Mesenchymal stem cell (in vitro differentiated cells and primary cell): ENCODE data around the gene TRIP13.
"Not testable (repeated sequence)": the region's sequence is repeated elsewhere in the genome, so short reads cannot be mapped to it uniquely, and the experiment has no call there.

Experiments used
- DNase-seq: peaks from one replicate; pipeline ENCODE4 v3.0.0-alpha.2; 2013
- H2AFZ ChIP-seq: one replicate; pipeline ENCODE4 v1.6.1; 2013; ENCODE audit warnings: low read depth, mild to moderate bottlenecking, control low read depth, inconsistent platforms, low read length, moderate library complexity
- H2AK5ac ChIP-seq: 2 replicates; pipeline ENCODE4 v1.6.1; 2013; ENCODE audit warnings: low read length, moderate library complexity, mild to moderate bottlenecking, inconsistent platforms; ENCODE audit not compliant: severe bottlenecking
- H2BK120ac ChIP-seq: one replicate; pipeline ENCODE4 v1.6.1; 2013; ENCODE audit warnings: low read depth, mild to moderate bottlenecking, inconsistent platforms, low read length, moderate library complexity
- H2BK12ac ChIP-seq, 2 experiments: one replicate each; pipeline ENCODE4 v1.6.1; 2013; ENCODE audit warnings: inconsistent platforms in 2 of 2, low read length in 2 of 2, mild to moderate bottlenecking in 2 of 2, moderate library complexity in 2 of 2, control low read depth in 1 of 2
- H2BK15ac ChIP-seq: one replicate; pipeline ENCODE4 v1.6.1; 2013; ENCODE audit warnings: mild to moderate bottlenecking, low read depth, inconsistent platforms; ENCODE audit not compliant: poor library complexity, severe bottlenecking
- H2BK5ac ChIP-seq: 2 replicates; pipeline ENCODE4 v1.6.1; 2013; ENCODE audit warnings: low read depth, mild to moderate bottlenecking, low read length, control low read depth, inconsistent platforms; ENCODE audit not compliant: poor library complexity, severe bottlenecking
- H3K14ac ChIP-seq, 2 experiments: one replicate each; pipeline ENCODE4 v1.6.1; 2013; ENCODE audit warnings: inconsistent platforms in 2 of 2, low read length in 2 of 2, control low read depth in 1 of 2, mild to moderate bottlenecking in 1 of 2, moderate library complexity in 1 of 2
- H3K18ac ChIP-seq, 2 experiments: one replicate each; pipeline ENCODE4 v1.6.1; 2013; ENCODE audit warnings: inconsistent platforms in 2 of 2, low read length in 2 of 2, control low read depth in 1 of 2, low read depth in 1 of 2, mild to moderate bottlenecking in 1 of 2
- H3K23ac ChIP-seq, 2 experiments: one replicate each; pipeline ENCODE4 v1.6.1; 2013; ENCODE audit warnings: inconsistent platforms in 2 of 2, low read length in 2 of 2, mild to moderate bottlenecking in 2 of 2, moderate library complexity in 2 of 2, control low read depth in 1 of 2
- H3K27ac ChIP-seq: 2 replicates; pipeline ENCODE4 v1.5.1; 2013; ENCODE audit warnings: mild to moderate bottlenecking, moderate library complexity, low read length, control low read depth, inconsistent platforms; ENCODE audit not compliant: poor library complexity, severe bottlenecking
- H3K27me3 ChIP-seq, 2 experiments: 2 replicates each; pipeline versions ENCODE4 v1.6.1 to v1.7.0; 2013; ENCODE audit warnings: low read length in 2 of 2, mild to moderate bottlenecking in 2 of 2, moderate library complexity in 2 of 2, control low read depth in 1 of 2, inconsistent platforms in 1 of 2; ENCODE audit not compliant: control insufficient read depth in 1 of 2, insufficient read depth in 1 of 2
- H3K36me3 ChIP-seq, 2 experiments: 2 replicates each; pipeline versions ENCODE4 v1.6.1 to v1.7.0; 2013; ENCODE audit warnings: low read length in 2 of 2, control low read depth in 1 of 2, inconsistent platforms in 1 of 2, low read depth in 1 of 2, mild to moderate bottlenecking in 1 of 2; ENCODE audit not compliant: insufficient read depth in 2 of 2, control insufficient read depth in 1 of 2
- H3K4ac ChIP-seq, 2 experiments: one replicate each; pipeline ENCODE4 v1.6.1; 2013; ENCODE audit warnings: inconsistent platforms in 2 of 2, low read length in 2 of 2, mild to moderate bottlenecking in 2 of 2, moderate library complexity in 2 of 2, control low read depth in 1 of 2, low read depth in 1 of 2
- H3K4me1 ChIP-seq: 2 replicates; pipeline ENCODE4 v1.6.1; 2013; ENCODE audit warnings: low read depth, low read length, control low read depth; ENCODE audit not compliant: control insufficient read depth, insufficient read depth
- H3K4me2 ChIP-seq: 2 replicates; pipeline ENCODE4 v1.6.1; 2013; ENCODE audit warnings: low read length, mild to moderate bottlenecking, inconsistent platforms; ENCODE audit not compliant: poor library complexity, severe bottlenecking
- H3K4me3 ChIP-seq, 2 experiments: 2 replicates each; pipeline versions ENCODE4 v1.5.1 to v1.7.0; 2013; ENCODE audit warnings: low read length in 2 of 2, mild to moderate bottlenecking in 2 of 2, control low read depth in 1 of 2, low read depth in 1 of 2; ENCODE audit not compliant: insufficient read depth in 1 of 2
- H3K79me1 ChIP-seq: replicated peaks from 2 replicates; pipeline ENCODE4 v1.6.1; 2013; ENCODE audit warnings: mild to moderate bottlenecking, control low read depth, low read length, inconsistent platforms; ENCODE audit not compliant: poor library complexity, severe bottlenecking
- H3K9ac ChIP-seq: 2 replicates; pipeline ENCODE4 v1.7.0; 2013; ENCODE audit warnings: mild to moderate bottlenecking, low read length, moderate library complexity
- H3K9me3 ChIP-seq: 2 replicates; pipeline ENCODE4 v1.7.0; 2013; ENCODE audit warnings: mild to moderate bottlenecking, low read length; ENCODE audit not compliant: control insufficient read depth
- H4K8ac ChIP-seq: one replicate; pipeline ENCODE4 v1.6.1; 2013; ENCODE audit warnings: inconsistent platforms, mild to moderate bottlenecking, low read length, moderate library complexity
- H4K91ac ChIP-seq: one replicate; pipeline ENCODE4 v1.6.1; 2013; ENCODE audit warnings: mild to moderate bottlenecking, low read length, inconsistent platforms
- WGBS: methylation state at CpG from one replicate; pipeline ENCODE4 v1.1.7; 2013; ENCODE audit warnings: mixed read lengths; 5-methylcytosine and 5-hydroxymethylcytosine counted together

TRIP13 gene

DNA sequence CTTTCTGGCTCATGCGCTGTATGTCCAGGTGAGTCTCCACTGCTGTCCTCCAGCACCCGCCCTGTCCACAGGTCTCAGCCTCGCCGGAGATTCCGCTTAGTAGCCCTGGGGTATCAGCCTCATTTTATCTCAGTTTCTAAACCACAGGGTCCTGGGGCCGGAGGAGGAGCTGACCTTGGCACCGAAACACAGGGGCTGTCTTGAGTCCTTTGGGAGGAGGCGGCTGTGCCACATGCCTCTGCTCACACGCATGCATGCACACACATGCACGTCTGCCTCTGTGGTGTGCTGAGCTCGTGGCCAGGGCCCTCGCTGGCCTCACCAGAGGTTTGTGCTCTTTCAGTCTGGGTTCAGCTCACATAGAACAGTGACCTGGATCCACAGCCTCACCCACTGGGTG lies 23.3 kb downstream of the TRIP13 start:
- Histone ChIP-seq H3K14ac (no peak overlapping the region), H3K18ac (no peak overlapping the region), H3K4me3 (no peak overlapping the region), H2BK120ac (no peak overlapping the region), H3K36me3 (peaks cover 20 to 23% of the 10 kb centered on the region in 2 experiments), H4K8ac (no peak overlapping the region), H3K9ac (no peak overlapping the region), H3K4me1 (peaks cover 16% of the 10 kb centered on the region), H3K9me3 (no peaks in the 10 kb centered on the region), H2BK12ac (no peak overlapping the region), H3K4ac (no peak overlapping the region), H2BK5ac (no peak overlapping the region), H3K27ac (no peak overlapping the region), H2BK15ac (no peak overlapping the region), H3K4me2 (no peak overlapping the region), H4K91ac (no peak overlapping the region), H2AK5ac (no peak overlapping the region), H3K23ac (no peak overlapping the region), H2AFZ (no peak overlapping the region), H3K79me1 (peaks cover 3% of the 10 kb centered on the region), H3K27me3 (no peaks in the 10 kb centered on the region)
- WGBS, result 97% methylated on average over 12 of the region's 12 CpGs
- DNase-seq, result no peak

DNA sequence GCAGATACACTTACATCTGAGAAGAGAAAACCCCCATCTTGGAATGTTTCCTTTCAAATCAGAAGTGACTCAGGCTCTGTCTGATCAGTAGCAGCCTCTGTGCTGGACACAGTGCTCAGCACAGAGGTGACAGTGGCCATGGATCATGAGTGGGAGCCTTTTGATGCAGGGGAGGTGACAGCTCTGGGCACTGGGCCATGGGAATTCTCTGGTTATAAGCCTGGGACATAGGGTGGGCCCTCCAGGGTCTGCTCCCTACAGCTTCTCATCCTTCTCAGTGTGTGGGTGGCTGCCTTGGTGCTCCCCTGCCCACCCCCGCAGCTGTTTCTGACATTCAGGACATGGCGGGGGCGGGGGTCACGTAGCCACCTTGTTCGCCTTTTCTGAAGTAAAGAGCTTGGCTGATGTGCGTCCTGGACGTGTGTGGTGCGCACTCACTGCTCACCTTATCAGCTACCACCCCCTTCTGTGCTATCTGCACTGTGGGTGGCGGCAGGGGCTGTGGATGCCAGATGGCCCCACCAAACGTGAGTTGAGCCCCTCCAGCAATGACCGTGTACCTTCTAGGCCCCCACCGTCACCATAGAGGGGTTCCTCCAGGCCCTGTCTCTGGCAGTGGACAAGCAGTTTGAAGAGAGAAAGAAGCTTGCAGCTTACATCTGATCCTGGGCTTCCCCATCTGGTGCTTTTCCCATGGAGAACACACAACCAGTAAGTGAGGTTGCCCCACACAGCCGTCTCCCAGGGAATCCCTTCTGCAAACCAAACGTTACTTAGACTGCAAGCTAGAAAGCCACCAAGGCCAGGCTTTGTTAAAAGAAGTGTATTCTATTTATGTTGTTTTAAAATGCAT lies 24.0 kb downstream of the TRIP13 start:
- Histone ChIP-seq H3K4me2 (no peak overlapping the region), H3K4ac (no peak overlapping the region), H3K14ac (no peak overlapping the region), H3K18ac (no peak overlapping the region), H2BK5ac (no peak overlapping the region), H3K4me3 (no peak overlapping the region), H2AFZ (no peak overlapping the region), H3K9me3 (no peaks in the 10 kb centered on the region), H3K9ac (no peak overlapping the region), H3K79me1 (peaks cover 3% of the 10 kb centered on the region), H2BK120ac (no peak overlapping the region), H3K36me3 (peaks cover 20 to 23% of the 10 kb centered on the region in 2 experiments), H4K91ac (no peak overlapping the region), H2AK5ac (no peak overlapping the region), H3K23ac (no peak overlapping the region), H3K27me3 (no peaks in the 10 kb centered on the region), H2BK12ac (no peak overlapping the region), H3K4me1 (peaks cover 13% of the 10 kb centered on the region), H3K27ac (no peak overlapping the region), H4K8ac (no peak overlapping the region), H2BK15ac (no peak overlapping the region)
- 94% methylated on average over 11 of the region's 14 CpGs for WGBS
- no peak for DNase-seq

DNA sequence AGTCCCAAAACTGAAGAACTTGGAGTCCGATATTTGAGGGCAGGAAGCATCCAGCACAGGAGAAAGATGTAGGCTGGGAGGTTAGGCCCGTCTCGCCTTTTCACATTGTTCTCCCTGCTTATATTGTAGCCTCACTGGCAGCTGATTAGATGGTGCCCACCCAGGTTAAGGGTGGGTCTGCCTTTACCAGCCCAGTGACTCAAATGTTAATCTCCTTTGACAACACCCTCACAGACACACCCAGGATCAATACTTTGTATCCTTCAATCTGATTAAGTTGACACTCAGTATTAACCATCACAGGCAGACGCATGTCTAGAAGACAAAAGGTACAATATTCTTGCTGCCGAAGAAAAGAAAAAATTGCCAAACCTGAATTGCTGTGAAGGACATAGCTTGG lies 26.0 kb downstream of the TRIP13 start:
- not testable (repeated sequence) for H3K79me1 ChIP-seq, H2BK5ac ChIP-seq, H3K27ac ChIP-seq, H3K27me3 ChIP-seq, H2BK12ac ChIP-seq, DNase-seq, H3K14ac ChIP-seq, H2AFZ ChIP-seq, H4K8ac ChIP-seq, H3K4me2 ChIP-seq, H2AK5ac ChIP-seq, H3K4me3 ChIP-seq, H3K18ac ChIP-seq, H4K91ac ChIP-seq, H3K23ac ChIP-seq, H3K9me3 ChIP-seq, H3K4me1 ChIP-seq, H2BK15ac ChIP-seq, H3K9ac ChIP-seq, H3K4ac ChIP-seq, H2BK120ac ChIP-seq
- 99% methylated on average over 5 of the region's 5 CpGs for WGBS
- peaks cover 20 to 23% of the 10 kb centered on the region in 2 experiments for H3K36me3 ChIP-seq

DNA sequence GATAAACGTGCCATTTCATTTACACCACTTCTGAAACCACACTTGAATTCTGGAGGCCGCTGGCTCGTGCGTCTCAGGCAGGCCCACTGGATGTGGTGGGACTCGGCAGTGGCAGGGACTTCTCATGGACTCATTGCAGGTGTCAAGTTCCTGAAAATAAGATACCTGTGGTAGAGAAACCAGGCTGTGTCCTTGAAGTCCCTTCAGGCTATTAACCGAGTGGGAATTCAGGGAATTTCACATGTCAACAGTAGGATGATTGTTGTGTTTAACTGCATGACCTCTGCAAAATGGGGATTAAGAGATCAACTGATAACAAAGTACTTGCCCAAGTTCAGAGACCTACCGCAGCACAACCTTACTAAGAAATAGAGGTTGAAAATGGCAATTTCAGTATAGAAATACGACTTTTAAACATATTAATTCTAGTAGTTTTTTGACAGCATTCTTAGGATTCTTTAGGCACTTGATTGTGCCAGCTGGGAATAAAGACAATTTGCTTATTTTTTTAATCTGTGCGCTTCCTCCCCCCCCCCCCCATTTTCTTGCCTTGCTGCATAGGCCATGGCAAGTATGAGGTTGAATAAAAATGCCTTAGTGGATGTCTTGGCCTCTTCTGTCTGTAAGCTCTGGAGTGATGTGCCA lies 26.8 kb downstream of the TRIP13 start:
- no peak overlapping the region for H2AFZ ChIP-seq
- WGBS, result 83% methylated on average over 6 of the region's 9 CpGs

More for the DNA sequence above, 26.8 kb downstream of the TRIP13 start:
- no peak overlapping the region for H3K4ac ChIP-seq
- peaks cover 3% of the 10 kb centered on the region for H3K4me1 ChIP-seq
- H3K36me3 ChIP-seq, result peaks cover 18 to 20% of the 10 kb centered on the region in 2 experiments
- no peak overlapping the region for H3K18ac ChIP-seq
- H3K27me3 ChIP-seq, result no peaks in the 10 kb centered on the region
- no peak overlapping the region for H2AK5ac ChIP-seq
- H2BK120ac ChIP-seq, result no peak overlapping the region
- H2BK12ac ChIP-seq, result no peak overlapping the region
- H3K79me1 ChIP-seq, result no peaks in the 10 kb centered on the region
- H3K4me3 ChIP-seq, result no peak overlapping the region
- no peak overlapping the region for H2BK5ac ChIP-seq
- H3K23ac ChIP-seq, result no peak overlapping the region
- H4K91ac ChIP-seq, result no peak overlapping the region
- no peak overlapping the region for H2BK15ac ChIP-seq
- H4K8ac ChIP-seq, result no peak overlapping the region
- no peak overlapping the region for H3K14ac ChIP-seq
- H3K9me3 ChIP-seq, result no peaks in the 10 kb centered on the region
- no peak for DNase-seq
- no peak overlapping the region for H3K27ac ChIP-seq
- H3K4me2 ChIP-seq, result no peak overlapping the region
- H3K9ac ChIP-seq, result no peak overlapping the region
